C1 segment of cervical spinal cord (tissue), 14 donors: ENCODE results near the gene PATJ.

ENCODE experiments used
- DNase-seq, 14 donors: peaks; one replicate each; lab custom pipeline; 2025; lab: John Stamatoyannopoulos, UW

The PATJ gene

DNA sequence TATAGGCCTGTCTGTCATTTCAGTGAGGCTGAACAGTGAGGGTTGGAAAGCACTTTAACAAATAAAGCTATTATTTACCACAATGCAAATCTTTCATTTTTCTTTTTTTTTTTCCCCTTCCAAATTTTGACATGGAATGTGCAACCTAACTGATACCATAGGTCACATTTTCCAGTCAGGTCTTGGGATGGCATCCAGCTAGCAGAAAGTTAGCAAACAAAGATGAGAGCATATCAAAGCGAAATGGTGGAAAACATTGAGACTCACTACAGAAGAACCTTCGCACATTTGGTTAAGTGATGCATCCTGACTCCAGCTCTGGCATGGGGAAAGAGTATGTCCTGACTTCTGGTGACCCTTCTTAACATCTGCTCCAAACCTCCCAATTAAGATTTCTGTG, 347.3 kb downstream of the PATJ start:
- no peak for DNase-seq

GRCh38 chr1:62090016-62090415, 347.7 kb downstream of the PATJ start:
- no peak for DNase-seq

DNA sequence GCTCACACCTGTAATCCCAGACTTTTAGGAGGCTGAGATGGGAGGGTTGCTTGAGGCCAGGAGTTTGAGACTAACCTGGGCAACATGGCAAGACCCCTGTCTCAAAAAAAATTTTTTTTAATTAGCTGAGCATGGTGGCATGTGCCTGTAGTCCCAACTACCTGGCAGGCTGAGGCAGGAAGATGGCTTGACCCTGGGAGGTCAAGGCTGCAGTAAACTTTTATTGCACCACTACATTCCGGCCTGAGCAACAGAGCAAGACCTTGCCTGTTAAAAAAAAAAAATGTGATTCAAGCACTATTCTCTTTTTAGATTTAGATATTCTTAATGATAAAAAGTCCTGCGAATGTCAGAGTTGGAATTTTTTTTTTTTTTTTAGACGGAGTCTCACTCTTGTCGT, 349.8 kb downstream of the PATJ start:
- DNase-seq: no peak

GRCh38 chr1:62093261-62093660, 351.0 kb downstream of the PATJ start:
- no peak for DNase-seq

- DNase-seq: no peak
Observed at GRCh38 chr1:62097464-62097863, 355.2 kb downstream of the PATJ start.

- DNase-seq: no peak
Observed at GRCh38 chr1:62100442-62100841, 358.2 kb downstream of the PATJ start.

GRCh38 chr1:62103846-62104245, 361.6 kb downstream of the PATJ start:
- no peak for DNase-seq

DNA sequence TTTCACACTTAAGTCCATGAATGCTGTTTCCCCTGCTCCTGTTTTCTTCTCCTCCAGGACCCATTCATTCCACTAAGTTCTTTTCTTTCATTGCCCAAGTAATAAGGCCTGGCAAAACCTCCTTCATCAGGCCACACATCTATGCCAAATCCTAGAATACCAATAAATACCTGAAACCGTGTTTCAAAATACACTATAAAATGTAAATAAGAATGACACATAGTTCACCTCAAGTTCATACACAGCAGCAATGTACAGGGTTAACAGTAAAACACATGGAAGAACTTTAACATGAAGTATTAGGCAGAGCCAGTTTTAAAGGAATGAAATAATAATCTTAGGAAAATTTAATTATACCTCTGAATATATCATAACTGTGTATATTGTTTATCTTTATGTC, 365.6 kb downstream of the PATJ start:
- no peak for DNase-seq

DNA sequence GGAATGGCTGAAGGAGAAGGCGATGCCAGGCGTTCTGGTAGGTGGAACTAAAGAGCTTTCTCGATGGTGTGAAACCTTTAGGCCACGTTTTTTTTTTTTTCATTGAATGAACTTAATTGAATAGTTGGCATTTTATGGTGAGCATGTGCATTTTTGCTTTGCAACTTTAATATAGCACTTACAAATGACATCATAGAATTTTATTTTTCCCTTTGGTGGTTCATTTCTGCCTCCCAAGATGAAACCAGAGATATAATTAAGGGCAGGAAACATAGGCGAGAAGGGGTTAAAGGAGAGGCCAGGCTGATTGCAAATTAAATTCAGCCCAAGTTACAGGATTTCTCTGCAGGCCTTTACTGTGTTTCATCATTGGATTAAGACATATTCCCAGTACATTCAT, 366.8 kb downstream of the PATJ start:
- no peak for DNase-seq

DNA sequence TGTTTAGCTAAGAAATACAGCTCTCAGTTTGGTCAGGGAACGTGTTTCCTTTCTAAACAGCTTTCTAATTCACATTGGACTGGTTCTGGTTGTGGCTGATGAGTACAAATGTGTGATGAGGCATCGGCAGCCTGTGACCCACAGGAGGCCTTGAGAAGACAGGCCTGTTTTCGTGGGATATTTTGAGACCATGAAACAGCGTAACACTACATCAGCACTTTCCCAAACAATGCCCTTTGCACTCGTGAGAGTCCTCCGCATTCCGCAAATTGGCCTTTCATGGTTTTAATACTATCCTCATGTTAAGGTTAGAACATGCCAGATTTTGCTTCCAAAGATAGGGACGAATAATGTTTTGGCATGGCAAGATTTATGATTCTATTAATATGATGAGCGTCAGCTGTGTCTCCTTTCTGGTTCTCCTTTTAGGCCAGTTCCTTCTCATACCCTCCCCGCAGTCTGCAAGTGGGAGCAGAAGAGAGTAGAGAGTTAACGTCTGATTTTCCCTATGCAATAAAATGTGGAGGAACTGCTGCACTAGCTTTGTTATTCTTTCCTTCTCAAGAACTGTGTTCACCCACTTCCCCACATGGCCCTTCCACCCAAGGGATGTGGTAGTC, 368.0 kb downstream of the PATJ start:
- DNase-seq: peak in 1 of 14 donors; percentile 19

GRCh38 chr1:62111084-62111483, 368.8 kb downstream of the PATJ start:
- no peak for DNase-seq

- no peak for DNase-seq
Observed at GRCh38 chr1:62113507-62113906, 371.2 kb downstream of the PATJ start.

DNA sequence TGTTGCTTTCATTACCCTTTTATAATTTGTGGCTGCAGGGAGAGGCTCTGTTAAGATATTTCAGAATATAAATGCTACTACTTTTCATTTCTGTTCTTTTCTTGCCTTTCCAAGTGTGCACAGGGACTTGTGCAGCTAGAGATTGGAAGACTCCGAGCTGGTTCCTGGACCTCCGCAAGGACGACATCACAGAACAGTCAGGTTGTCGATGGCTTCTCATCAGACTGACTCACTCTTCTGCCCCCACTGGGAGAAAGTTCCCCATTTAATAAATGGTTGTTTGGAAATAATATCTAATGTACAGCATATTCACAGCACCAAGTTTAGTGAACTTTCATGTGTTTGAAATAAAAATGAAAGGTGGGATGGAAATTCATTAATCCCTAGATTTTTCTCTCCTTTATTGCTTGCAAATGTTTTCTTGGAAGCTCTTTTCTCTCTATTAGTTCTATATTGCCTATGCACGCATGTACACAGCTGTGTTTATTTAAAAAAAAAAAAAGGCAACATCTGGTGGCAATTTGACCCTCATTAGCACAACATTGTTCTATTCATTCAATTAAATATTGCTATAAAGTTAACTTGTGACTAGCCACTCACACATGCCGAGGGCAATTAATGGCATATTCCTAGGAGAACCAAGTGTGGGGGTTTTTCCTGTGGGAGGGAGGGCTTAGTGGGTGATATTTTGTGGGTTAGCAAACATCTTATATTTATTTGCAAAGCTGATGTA, 374.9 kb downstream of the PATJ start:
- DNase-seq: no peak

- DNase-seq: no peak
Observed at GRCh38 chr1:62126579-62127290, 384.5 kb downstream of the PATJ start.

GRCh38 chr1:62128745-62129144, 386.5 kb downstream of the PATJ start:
- no peak for DNase-seq

- DNase-seq: peak in 4 of 14 donors; percentile 0 to 14 (median 4)
Observed at GRCh38 chr1:62131093-62131725, 388.9 kb downstream of the PATJ start.

- no peak for DNase-seq
Observed at GRCh38 chr1:62138029-62138428, 395.7 kb downstream of the PATJ start.

DNA sequence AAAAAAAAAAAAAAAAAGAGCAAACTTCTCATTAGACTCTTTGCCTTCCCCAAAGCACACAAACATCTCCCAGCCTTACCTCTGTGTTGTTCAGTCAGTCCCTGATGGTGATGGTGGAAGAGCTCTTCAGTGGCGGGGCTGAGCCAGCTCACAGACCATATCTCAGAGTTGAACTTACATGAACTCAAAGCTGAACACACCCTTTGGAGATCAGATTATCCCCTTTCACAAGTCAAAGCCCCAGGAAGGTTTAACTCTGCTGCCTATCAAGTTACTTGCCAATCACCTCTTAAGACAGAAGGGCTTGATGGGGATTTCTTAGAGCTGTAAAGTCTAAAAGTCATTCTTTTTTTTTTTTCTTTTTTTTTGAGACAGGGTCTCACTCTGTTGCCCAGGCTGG, 397.1 kb downstream of the PATJ start:
- no peak for DNase-seq

GRCh38 chr1:62140666-62141065, 398.4 kb downstream of the PATJ start:
- DNase-seq: no peak

DNA sequence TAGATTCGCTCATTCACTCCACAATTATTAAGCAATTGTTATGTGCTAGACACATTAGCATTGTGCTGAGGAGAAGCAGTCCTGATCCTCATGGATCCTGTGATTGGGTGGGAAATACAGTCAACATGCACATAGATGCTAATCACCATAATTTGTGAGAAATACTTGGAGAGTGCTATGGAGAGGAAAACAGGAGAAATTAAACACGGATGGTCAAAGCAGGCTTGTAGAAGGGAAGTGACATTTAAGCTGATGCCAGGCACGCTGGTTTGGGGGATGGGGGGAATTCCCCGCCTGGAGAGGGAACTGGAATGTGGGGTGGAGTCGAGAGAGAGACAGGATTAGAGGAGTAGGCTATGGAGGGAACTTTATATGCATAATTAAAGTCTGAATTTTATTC, 400.2 kb downstream of the PATJ start:
- no peak for DNase-seq

- DNase-seq: peak in 9 of 14 donors; percentile 1 to 53 (median 5)
Observed at GRCh38 chr1:62144238-62144831, 402.1 kb downstream of the PATJ start.

DNA sequence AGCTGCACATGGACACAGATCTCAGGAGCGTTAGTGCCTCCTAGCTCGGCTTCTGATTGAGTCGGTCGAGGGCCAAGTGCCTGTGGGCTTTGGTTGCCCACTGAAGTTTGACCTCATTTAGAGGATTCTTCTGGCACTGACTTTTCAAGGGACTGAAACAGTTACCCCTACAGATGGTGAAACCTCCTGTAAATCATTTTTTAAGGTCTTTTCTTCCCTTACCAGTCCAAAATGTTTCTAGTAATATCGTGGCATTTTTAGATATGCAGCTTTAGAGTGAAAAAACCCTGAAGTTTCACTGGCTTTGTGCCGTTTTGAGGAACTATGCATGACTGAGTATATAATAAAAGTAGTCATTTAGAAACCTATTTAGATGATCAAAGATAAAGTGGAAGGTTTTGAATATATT, 417.7 kb downstream of the PATJ start:
- peak in 1 of 14 donors; percentile 12 for DNase-seq
